ENCODE results near the gene PPFIA3.
"Not testable (repeated sequence)": the region's sequence is repeated elsewhere in the genome, so short reads cannot be mapped to it uniquely, and the experiment has no call there.

Gene PPFIA3

GRCh38 chr19:49073514-49074378 lies 45.6 kb upstream of the PPFIA3 start:
- Histone ChIP-seq H3K9me2 (replicated peaks; ENCODE audit: insufficient read depth, low read length) (no peaks in the 10 kb centered on the region), H4K20me1 (ENCODE audit: low read depth, low read length) (no peaks in the 10 kb centered on the region), H2AFZ (ENCODE audit: low read depth, low read length, severe bottlenecking) (no peak overlapping the region), H3K9me3 (ENCODE audit: insufficient read depth, low read length) (no peaks in the 10 kb centered on the region), H3K4me3 (ENCODE audit: insufficient read depth, low read length, poor library complexity, severe bottlenecking) (no peak overlapping the region), H3K4me2 (ENCODE audit: low read depth, low read length, poor library complexity, severe bottlenecking) (no peak overlapping the region), H3F3A (ENCODE audit: insufficient read depth) (no peaks in the 10 kb centered on the region), H3K79me2 (ENCODE audit: insufficient read depth, low read length) (no peaks in the 10 kb centered on the region), H3K36me3 (ENCODE audit: low read length) (no peaks in the 10 kb centered on the region), H3K27ac (ENCODE audit: low read depth, low read length) (no peak overlapping the region), H3K9ac (ENCODE audit: low read length) (no peak overlapping the region), H3K27me3 (ENCODE audit: low read length) (no peaks in the 10 kb centered on the region)
- no peak for TF ChIP-seq CTCF (IDR thresholded peaks at IDR 0.05; ENCODE audit: insufficient read depth, low read length, poor library complexity, severe bottlenecking)
- TF ChIP-seq EZH2phosphoT487 (conservative IDR thresholded peaks at IDR 0.05; ENCODE audit: low read length): no peak

GRCh38 chr19:49074869-49075268 lies 44.5 kb upstream of the PPFIA3 start:
- H3K27ac ChIP-seq (ENCODE audit: low read depth, low read length); H3F3A ChIP-seq (ENCODE audit: insufficient read depth); H3K79me2 ChIP-seq (ENCODE audit: insufficient read depth, low read length); H3K36me3 ChIP-seq (ENCODE audit: low read length); H3K9me3 ChIP-seq (ENCODE audit: insufficient read depth, low read length); H3K4me3 ChIP-seq (ENCODE audit: insufficient read depth, low read length, poor library complexity, severe bottlenecking); H2AFZ ChIP-seq (ENCODE audit: low read depth, low read length, severe bottlenecking); H3K27me3 ChIP-seq (ENCODE audit: low read length); H3K9ac ChIP-seq (ENCODE audit: low read length); H3K4me2 ChIP-seq (ENCODE audit: low read depth, low read length, poor library complexity, severe bottlenecking); H3K9me2 ChIP-seq (replicated peaks; ENCODE audit: insufficient read depth, low read length); H4K20me1 ChIP-seq (ENCODE audit: low read depth, low read length): not testable (repeated sequence)

- no peak overlapping the region for H3K4me2 ChIP-seq (ENCODE audit: low read depth, low read length, poor library complexity, severe bottlenecking)
- no peaks in the 10 kb centered on the region for H3K9me3 ChIP-seq (ENCODE audit: insufficient read depth, low read length)
- H3K27me3 ChIP-seq (ENCODE audit: low read length): no peaks in the 10 kb centered on the region
- no peak overlapping the region for H2AFZ ChIP-seq (ENCODE audit: low read depth, low read length, severe bottlenecking)
- H3K27ac ChIP-seq (ENCODE audit: low read depth, low read length): no peak overlapping the region
- TF ChIP-seq EZH2phosphoT487 (conservative IDR thresholded peaks at IDR 0.05; ENCODE audit: low read length) (no peak), CTCF (IDR thresholded peaks at IDR 0.05; ENCODE audit: insufficient read depth, low read length, poor library complexity, severe bottlenecking) (no peak)
- H4K20me1 ChIP-seq (ENCODE audit: low read depth, low read length): no peaks in the 10 kb centered on the region
- H3K4me3 ChIP-seq (ENCODE audit: insufficient read depth, low read length, poor library complexity, severe bottlenecking): no peak overlapping the region
- peaks cover 1% of the 10 kb centered on the region for H3K79me2 ChIP-seq (ENCODE audit: insufficient read depth, low read length)
- H3K9ac ChIP-seq (ENCODE audit: low read length): no peak overlapping the region
- H3F3A ChIP-seq (ENCODE audit: insufficient read depth): no peaks in the 10 kb centered on the region
- no peaks in the 10 kb centered on the region for H3K9me2 ChIP-seq (replicated peaks; ENCODE audit: insufficient read depth, low read length)
- H3K36me3 ChIP-seq (ENCODE audit: low read length): no peaks in the 10 kb centered on the region
Measured at GRCh38 chr19:49080392-49080791, 39.0 kb upstream of the PPFIA3 start.

- Histone ChIP-seq H3K9ac (ENCODE audit: low read length) (no peak overlapping the region), H4K20me1 (ENCODE audit: low read depth, low read length) (peaks cover 5% of the 10 kb centered on the region), H3K27ac (ENCODE audit: low read depth, low read length) (no peak overlapping the region), H3K9me3 (ENCODE audit: insufficient read depth, low read length) (no peaks in the 10 kb centered on the region), H3K27me3 (ENCODE audit: low read length) (no peaks in the 10 kb centered on the region), H3K9me2 (replicated peaks; ENCODE audit: insufficient read depth, low read length) (no peaks in the 10 kb centered on the region), H3K4me3 (ENCODE audit: insufficient read depth, low read length, poor library complexity, severe bottlenecking) (no peak overlapping the region), H2AFZ (ENCODE audit: low read depth, low read length, severe bottlenecking) (no peak overlapping the region), H3K4me2 (ENCODE audit: low read depth, low read length, poor library complexity, severe bottlenecking) (no peak overlapping the region), H3K79me2 (ENCODE audit: insufficient read depth, low read length) (peaks cover 10% of the 10 kb centered on the region), H3F3A (ENCODE audit: insufficient read depth) (no peaks in the 10 kb centered on the region), H3K36me3 (ENCODE audit: low read length) (peaks cover 3% of the 10 kb centered on the region; the same call in 1 of the 2 replicates)
- TF ChIP-seq CTCF (IDR thresholded peaks at IDR 0.05; ENCODE audit: insufficient read depth, low read length, poor library complexity, severe bottlenecking) (no peak), EZH2phosphoT487 (conservative IDR thresholded peaks at IDR 0.05; ENCODE audit: low read length) (no peak)
Measured at GRCh38 chr19:49081273-49081672, 38.1 kb upstream of the PPFIA3 start.

Measured in SU-DHL-6 (cell line).